ENCODE measurements around the gene CDKN2AIPNL.
"Not testable (repeated sequence)": the region's sequence is repeated elsewhere in the genome, so short reads cannot be mapped to it uniquely, and the experiment has no call there.

CDKN2AIPNL gene

DNA sequence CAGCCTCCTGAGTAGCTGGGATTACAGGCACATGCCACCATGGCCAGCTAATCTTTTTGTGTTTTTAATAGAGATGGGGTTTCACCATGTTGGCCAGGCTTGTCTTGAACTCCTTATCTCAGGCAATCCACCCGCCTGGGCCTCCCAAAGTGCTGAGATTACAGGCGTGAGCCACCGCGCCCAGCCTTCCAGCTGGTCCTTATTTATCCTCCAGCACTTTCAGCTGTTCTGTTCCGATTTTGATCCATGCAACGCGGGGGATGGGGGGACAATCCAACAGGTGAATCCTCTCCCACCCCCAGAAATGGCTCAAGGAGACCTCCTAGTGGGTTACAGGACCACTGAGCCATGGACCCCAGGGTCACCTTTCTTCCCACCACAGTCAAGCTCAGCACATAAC is 14.7 kb upstream of the CDKN2AIPNL start:
- Mint-ChIP-seq H3K36me3 (no peaks in the 10 kb centered on the region), H3K27ac (no peak overlapping the region)

DNA sequence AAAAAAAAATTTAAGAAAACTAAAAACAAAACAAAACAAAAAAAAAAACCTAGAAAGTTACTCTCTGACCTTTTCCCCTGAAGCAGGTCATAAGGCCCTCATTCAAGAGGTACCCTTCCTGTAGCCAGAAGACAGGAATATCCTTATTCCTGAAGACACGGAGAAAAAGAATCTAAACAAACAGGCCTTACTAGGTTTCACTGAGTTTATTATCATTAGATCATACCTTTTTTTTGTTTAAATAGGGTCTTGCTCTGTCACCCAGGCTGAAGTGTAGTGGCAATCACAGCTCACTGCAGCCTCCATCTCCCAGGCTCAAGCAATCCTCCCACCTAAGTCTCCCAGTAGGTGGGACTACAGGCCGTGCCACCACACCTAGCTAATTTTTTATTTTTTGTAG is 11.7 kb upstream of the CDKN2AIPNL start:
- Mint-ChIP-seq H3K27me3 (no peaks in the 10 kb centered on the region), H3K4me1 (no peaks in the 10 kb centered on the region), H3K27ac (no peak overlapping the region), H3K9me3 (no peaks in the 10 kb centered on the region), H3K4me3 (no peak overlapping the region), H3K36me3 (no peaks in the 10 kb centered on the region)
- no peak for ATAC-seq

More for the DNA sequence above, 14.7 kb upstream of the CDKN2AIPNL start:
- Mint-ChIP-seq H3K27me3 (no peaks in the 10 kb centered on the region), H3K4me1 (no peaks in the 10 kb centered on the region), H3K9me3 (no peaks in the 10 kb centered on the region), H3K4me3 (no peak overlapping the region)
- no peak for ATAC-seq

DNA sequence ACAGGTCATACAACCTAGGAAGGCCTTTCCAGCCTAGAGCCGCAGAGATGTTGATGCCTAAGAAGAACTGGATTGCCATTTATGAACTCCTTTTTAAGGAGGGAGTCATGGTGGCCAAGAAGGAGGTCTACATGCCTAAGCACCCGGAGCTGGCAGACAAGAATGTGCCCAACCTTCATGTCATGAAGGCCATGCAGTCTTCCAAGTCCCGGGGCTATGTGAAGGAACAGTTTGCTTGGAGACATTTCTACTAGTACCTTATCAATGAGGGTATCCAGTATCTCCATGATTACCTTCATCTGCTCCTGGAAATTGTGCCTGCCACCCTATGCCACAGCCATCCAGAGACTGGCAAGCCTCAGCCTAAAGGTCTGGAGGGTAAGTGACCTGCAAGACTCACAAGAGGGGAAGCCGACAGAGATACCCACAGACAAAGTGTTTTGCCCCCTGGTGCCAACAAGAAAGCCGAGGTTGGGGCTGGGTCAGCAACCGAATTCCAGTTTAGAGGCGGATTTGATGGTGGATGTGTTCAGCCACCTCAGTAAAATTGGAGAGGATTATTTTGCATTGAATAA is 11.2 kb upstream of the CDKN2AIPNL start:
- no peaks in the 10 kb centered on the region for H3K27me3 Mint-ChIP-seq
- H3K36me3 Mint-ChIP-seq: no peaks in the 10 kb centered on the region
- ATAC-seq: no peak
- no peaks in the 10 kb centered on the region for H3K4me1 Mint-ChIP-seq
- no peaks in the 10 kb centered on the region for H3K9me3 Mint-ChIP-seq
- H3K4me3 Mint-ChIP-seq: no peak overlapping the region
- no peak overlapping the region for H3K27ac Mint-ChIP-seq

DNA sequence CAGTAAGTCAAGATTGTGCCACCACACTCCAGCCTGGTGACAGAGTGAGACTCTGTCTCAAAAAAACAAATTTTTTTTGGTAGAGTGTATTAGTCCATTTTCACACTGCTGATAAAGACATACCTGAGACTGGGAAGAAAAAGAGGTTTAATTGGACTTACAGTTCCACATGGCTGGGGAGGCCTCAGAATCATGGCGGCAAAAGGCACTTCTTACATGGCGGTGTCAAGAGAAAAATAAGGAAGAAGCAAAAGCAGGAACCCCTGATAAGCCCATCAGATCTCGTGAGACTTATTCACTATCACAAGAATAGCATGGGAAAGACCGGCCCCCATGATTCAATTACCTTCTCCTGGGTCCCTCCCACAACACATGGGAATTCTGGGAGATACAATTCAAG is 9.4 kb upstream of the CDKN2AIPNL start:
- not testable (repeated sequence) for H3K9me3 Mint-ChIP-seq, H3K27ac Mint-ChIP-seq, H3K27me3 Mint-ChIP-seq, H3K36me3 Mint-ChIP-seq, H3K4me3 Mint-ChIP-seq, ATAC-seq, H3K4me1 Mint-ChIP-seq

DNA sequence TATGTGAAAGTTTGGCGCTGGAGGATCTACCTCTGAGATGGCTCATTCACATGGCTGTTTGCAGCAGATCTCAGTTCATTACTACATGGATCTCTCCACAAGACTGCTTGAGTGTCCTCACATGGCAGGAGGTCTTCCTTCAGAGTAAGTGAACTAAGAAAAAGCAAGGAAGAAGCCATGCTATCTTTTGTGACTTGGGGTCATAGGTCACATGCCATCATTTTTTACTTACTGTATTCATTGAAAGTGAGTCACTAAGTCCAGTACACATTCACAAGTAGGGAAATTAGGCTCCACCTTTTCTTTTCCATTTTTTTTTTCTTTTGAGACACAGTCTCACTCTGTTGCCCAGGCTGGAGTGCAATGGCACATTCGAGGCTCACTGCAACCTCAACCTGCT is 8.7 kb upstream of the CDKN2AIPNL start:
- Mint-ChIP-seq H3K4me1 (no peaks in the 10 kb centered on the region), H3K27me3 (no peaks in the 10 kb centered on the region), H3K9me3 (no peaks in the 10 kb centered on the region), H3K36me3 (no peaks in the 10 kb centered on the region), H3K4me3 (no peak overlapping the region), H3K27ac (no peak overlapping the region)
- no peak for ATAC-seq

DNA sequence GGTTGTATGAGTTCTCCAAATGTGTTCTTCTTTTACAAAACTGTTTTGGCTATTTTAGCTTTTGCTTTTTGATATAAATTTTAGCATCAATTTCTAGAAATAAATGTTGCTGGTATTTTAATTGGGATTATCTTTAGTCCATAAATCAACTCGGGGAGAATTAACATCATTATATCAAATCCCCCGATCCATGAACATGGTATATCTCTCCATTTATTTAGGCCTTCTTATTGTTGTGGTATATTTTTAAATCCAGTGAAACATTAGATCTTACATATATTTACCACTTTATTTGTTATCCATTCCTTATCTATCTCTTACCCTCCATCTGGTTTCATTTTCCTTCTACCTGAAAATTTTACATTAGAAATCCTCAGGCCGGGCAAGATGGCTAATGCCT is 7.3 kb upstream of the CDKN2AIPNL start:
- Mint-ChIP-seq H3K4me1 (no peaks in the 10 kb centered on the region), H3K4me3 (no peak overlapping the region), H3K27me3 (no peaks in the 10 kb centered on the region), H3K36me3 (no peaks in the 10 kb centered on the region), H3K27ac (no peak overlapping the region), H3K9me3 (no peaks in the 10 kb centered on the region)
- no peak for ATAC-seq

DNA sequence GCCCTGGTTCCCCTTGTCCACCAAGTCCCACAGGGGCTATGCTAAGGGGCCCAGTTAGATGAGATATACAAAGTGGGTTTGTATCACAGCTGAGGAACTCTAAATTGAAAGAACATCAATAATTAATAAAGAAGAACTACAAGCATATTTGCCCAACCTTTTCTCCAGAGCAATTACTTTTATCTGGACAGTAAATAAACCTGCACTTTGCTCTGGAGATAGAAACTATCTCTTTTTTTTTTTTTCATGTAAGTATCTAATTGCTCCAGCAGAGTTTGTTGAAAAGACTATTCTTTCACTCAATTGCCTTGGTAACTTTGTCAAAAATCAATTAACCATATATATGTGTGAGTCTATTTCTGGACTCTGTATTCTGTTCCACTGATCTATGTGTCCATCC is 6.0 kb upstream of the CDKN2AIPNL start:
- Mint-ChIP-seq H3K36me3 (no peaks in the 10 kb centered on the region), H3K4me1 (peaks cover 2% of the 10 kb centered on the region), H3K4me3 (no peak overlapping the region), H3K27ac (no peak overlapping the region), H3K27me3 (no peaks in the 10 kb centered on the region), H3K9me3 (no peaks in the 10 kb centered on the region)
- no peak for ATAC-seq

DNA sequence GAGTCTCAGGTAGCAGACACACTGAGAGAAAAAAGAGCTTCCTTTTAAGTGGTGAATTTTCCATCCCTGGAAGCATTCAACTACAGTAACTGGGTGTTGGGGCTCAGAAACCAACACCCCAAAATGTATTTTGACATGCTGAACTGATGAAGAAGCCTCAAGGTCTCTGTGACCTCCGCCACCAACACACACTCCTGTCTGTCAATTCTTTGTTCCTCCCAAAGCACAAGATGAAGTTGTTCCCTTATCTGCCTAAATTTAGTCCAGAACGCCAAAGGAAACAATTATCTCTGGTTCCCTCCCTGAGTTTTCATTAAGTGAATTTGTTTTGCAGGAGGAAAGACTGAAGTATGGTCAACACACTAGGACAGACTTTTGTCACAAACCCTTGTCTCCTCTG is 1.4 kb upstream of the CDKN2AIPNL start:
- no peaks in the 10 kb centered on the region for H3K9me3 Mint-ChIP-seq
- H3K4me3 Mint-ChIP-seq: no peak overlapping the region
- peak overlapping the region; percentile 91 for H3K27ac Mint-ChIP-seq
- no peaks in the 10 kb centered on the region for H3K27me3 Mint-ChIP-seq
- H3K4me1 Mint-ChIP-seq: peaks cover 28% of the 10 kb centered on the region
- no peaks in the 10 kb centered on the region for H3K36me3 Mint-ChIP-seq
- ATAC-seq: no peak

DNA sequence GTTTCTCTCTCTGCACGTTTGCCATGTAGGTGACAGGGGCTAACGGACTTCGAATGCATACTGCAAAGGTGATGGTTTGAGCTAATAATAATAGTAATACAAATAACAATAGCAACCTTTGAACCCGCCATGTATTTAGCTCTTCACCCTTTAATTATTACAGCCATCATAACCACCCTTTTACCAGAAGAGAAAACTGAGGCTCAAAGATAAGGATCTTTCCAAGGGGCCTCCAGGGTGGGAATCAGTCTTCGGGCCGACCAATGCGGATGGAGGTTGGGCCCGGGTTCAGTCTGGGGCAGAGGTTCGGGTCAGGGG is 494 bp downstream of the CDKN2AIPNL start:
- peak overlapping the region; percentile 96 for H3K4me3 Mint-ChIP-seq
- no peak for ATAC-seq
- peaks cover 28% of the 10 kb centered on the region for H3K4me1 Mint-ChIP-seq
- peak overlapping the region; percentile 91 for H3K27ac Mint-ChIP-seq
- H3K9me3 Mint-ChIP-seq: no peaks in the 10 kb centered on the region
- H3K27me3 Mint-ChIP-seq: no peaks in the 10 kb centered on the region
- no peaks in the 10 kb centered on the region for H3K36me3 Mint-ChIP-seq

DNA sequence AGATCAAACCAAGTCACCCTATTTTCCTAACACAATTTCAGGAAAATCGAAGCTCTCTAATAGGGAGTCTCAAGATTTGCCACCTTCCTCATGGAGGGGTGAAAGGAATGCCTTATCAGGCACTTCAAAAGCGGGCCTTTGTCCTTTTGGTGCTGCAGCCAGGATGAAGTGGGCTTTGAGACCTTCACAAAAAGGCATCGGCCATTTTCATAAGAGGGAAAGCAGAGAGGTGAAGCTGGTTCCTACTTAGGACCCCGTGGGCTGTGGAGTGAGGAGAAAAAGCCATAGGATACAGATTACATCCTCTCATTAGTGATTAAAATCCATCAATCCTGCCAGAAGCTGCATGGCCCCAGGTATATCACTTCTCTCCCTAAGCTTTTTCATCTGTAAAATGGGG is 859 bp downstream of the CDKN2AIPNL start:
- H3K27me3 Mint-ChIP-seq: no peaks in the 10 kb centered on the region
- H3K4me3 Mint-ChIP-seq: peak overlapping the region; percentile 96
- H3K36me3 Mint-ChIP-seq: no peaks in the 10 kb centered on the region
- H3K4me1 Mint-ChIP-seq: peaks cover 28% of the 10 kb centered on the region
- H3K9me3 Mint-ChIP-seq: no peaks in the 10 kb centered on the region
- H3K27ac Mint-ChIP-seq: peak overlapping the region; percentile 91
- no peak for ATAC-seq

DNA sequence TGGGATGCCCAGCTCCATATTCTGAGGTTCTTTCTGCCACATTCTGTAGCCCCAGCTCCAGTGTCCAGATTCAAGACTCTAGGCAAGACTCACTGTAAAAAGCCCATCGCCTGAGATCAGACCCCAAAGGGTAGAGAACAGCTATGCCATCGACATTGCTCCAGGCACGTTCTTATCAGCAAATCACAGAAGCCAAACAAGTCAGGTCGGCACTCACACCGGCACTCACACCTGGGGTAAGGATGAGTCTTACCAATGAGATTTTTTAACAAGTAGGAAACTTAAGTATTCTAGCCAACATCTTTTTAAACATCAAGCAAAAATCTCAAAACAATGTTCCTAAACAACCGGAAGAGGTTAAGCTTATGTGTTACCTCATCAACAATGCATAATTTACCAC is 2.4 kb downstream of the CDKN2AIPNL start:
- H3K27ac Mint-ChIP-seq: no peak overlapping the region

DNA sequence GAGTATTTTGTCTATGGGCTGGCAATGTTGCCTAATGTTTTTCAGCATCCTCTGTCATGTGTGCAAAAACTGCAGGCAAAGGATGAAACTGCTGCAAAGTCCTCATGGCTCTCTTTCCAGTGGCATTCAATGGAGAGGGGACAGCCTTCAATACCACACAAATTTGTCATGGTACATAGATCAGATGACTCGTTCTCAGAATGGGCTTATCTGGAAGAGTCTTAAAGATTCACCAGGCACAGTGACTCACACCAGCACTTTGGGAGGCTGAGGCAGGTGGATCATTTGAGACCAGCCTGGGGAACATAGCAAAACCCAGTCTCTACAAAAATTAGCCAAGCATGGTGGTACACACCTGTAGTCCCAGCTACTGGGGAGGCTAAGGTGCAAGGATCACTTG is 5.3 kb downstream of the CDKN2AIPNL start:
- ATAC-seq: no peak
- Mint-ChIP-seq H3K27me3 (no peaks in the 10 kb centered on the region), H3K4me1 (peaks cover 18% of the 10 kb centered on the region), H3K36me3 (peaks cover 6% of the 10 kb centered on the region), H3K27ac (peak overlapping the region; percentile 35), H3K9me3 (no peaks in the 10 kb centered on the region), H3K4me3 (no peak overlapping the region)

More for the DNA sequence above, 2.4 kb downstream of the CDKN2AIPNL start:
- Mint-ChIP-seq H3K4me3 (no peak overlapping the region), H3K36me3 (no peaks in the 10 kb centered on the region), H3K4me1 (peaks cover 28% of the 10 kb centered on the region), H3K27me3 (no peaks in the 10 kb centered on the region), H3K9me3 (no peaks in the 10 kb centered on the region)
- no peak for ATAC-seq

DNA sequence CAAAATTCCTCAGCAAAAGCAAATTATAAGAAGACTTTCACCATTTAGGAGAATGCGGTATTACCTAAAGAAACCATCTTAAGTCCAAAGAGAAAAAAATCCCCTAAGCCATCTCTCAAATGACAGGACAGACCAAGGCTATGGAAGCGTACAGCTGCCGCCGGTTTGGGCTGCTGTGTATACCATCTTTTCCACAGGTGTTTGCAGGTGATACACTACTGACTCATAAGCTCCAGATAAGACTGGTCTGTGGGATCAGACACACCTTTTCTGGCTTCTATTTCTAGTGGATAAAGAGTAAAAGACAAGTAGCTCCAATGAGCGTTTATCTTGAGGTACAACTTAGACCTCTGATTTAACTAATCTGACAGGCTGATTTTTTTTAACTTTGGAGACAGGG is 7.7 kb downstream of the CDKN2AIPNL start:
- no peak for ATAC-seq
- H3K36me3 Mint-ChIP-seq: peaks cover 14% of the 10 kb centered on the region
- no peaks in the 10 kb centered on the region for H3K9me3 Mint-ChIP-seq
- no peaks in the 10 kb centered on the region for H3K27me3 Mint-ChIP-seq
- H3K4me1 Mint-ChIP-seq: no peaks in the 10 kb centered on the region
- H3K4me3 Mint-ChIP-seq: no peak overlapping the region
- H3K27ac Mint-ChIP-seq: no peak overlapping the region

DNA sequence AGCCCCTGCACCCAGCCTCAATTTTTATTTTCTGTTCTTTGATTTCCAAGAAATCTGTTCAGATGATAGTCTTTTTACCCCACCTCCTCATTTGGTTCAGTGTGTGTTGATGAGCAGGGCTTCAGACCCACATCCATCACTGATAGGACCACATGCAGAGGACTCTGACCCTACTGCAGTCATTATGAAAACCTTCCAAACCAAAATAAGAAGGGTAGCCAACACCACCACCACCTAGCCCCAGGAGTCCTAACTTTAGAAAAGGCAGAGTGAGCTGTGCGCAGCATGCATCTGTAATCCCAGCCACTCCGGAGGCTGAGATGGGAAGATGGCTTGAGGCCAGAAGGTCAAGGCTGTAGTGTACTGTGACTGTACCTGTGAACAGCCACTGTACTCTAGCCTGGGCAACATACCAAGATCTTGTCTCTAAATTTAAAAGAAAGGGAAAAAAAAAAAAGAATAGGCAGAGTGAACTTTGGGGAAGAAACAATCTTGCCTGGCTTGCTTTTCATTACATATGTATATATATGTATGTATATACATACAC is 13.0 kb downstream of the CDKN2AIPNL start:
- peaks cover 7% of the 10 kb centered on the region for H3K4me1 Mint-ChIP-seq
- H3K36me3 Mint-ChIP-seq: peaks cover 38% of the 10 kb centered on the region
- H3K9me3 Mint-ChIP-seq: no peaks in the 10 kb centered on the region
- no peaks in the 10 kb centered on the region for H3K27me3 Mint-ChIP-seq
- no peak overlapping the region for H3K4me3 Mint-ChIP-seq
- H3K27ac Mint-ChIP-seq: no peak overlapping the region
- no peak for ATAC-seq

DNA sequence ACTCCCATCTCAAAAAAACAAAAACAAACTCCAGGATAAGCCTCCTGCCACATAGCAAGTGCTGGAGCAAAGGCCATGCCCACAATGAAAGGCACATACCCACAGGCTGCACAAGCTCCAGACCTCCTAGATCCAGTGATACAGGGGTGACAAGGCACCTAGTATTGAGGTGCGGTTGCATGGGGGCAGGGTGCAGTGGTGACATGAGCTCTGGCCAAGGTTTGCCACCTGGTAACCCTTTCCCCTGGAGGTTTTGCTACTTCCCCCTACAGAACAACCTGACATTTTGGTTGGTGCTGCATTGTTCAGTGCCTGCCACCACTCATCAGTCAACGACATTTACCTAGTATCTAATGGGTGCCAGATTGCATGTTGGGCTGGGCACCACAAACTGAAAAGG is 14.5 kb downstream of the CDKN2AIPNL start:
- Mint-ChIP-seq H3K27me3 (no peaks in the 10 kb centered on the region), H3K9me3 (no peaks in the 10 kb centered on the region), H3K36me3 (peaks cover 43% of the 10 kb centered on the region), H3K4me3 (no peak overlapping the region), H3K27ac (peak overlapping the region; percentile 35), H3K4me1 (peaks cover 7% of the 10 kb centered on the region)
- peak; percentile 57 for ATAC-seq

DNA sequence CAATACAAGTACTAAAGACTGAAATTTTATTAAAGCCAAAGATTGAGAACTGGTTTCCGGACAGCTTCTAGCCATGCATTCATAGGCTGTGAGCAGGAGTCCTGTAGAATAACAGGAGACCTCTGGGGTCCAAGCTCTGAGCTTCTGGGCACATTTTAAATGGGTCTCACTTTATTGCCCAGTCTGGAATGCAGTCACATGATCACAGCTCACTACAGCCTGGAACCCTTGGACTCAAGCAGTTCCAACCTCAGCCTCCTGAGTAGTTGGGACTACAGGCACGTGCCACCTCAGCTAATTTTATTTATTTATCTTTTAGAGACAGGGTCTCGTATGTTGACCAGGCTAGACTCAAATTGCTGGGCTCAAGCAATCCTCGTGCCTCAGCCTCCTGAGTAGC is 15.4 kb downstream of the CDKN2AIPNL start:
- ATAC-seq: no peak
- H3K27ac Mint-ChIP-seq: no peak overlapping the region
- no peaks in the 10 kb centered on the region for H3K9me3 Mint-ChIP-seq
- no peak overlapping the region for H3K4me3 Mint-ChIP-seq
- H3K4me1 Mint-ChIP-seq: peaks cover 7% of the 10 kb centered on the region
- peaks cover 42% of the 10 kb centered on the region for H3K36me3 Mint-ChIP-seq
- H3K27me3 Mint-ChIP-seq: no peaks in the 10 kb centered on the region

DNA sequence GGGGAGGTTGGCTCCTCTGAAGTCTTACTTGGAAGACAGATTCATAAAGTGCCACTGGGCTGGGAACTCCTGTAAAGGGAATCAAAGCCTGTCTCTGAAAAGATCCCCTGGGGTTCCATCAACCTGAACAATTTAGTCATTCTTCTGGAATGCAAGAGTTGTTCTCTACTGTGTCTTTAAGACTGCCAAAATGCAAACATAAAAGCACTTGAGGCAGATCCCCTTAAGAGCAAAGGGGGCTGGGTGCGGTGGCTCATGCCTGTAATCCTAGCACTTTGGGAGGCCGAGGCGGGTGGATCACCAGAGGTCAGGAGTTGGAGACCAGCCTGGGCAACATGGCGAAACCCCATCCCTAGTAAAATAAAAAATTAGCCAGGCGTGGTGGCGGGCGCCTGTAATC is 16.7 kb downstream of the CDKN2AIPNL start:
- no peak for ATAC-seq
- H3K36me3 Mint-ChIP-seq: peaks cover 47% of the 10 kb centered on the region
- H3K9me3 Mint-ChIP-seq: no peaks in the 10 kb centered on the region
- H3K4me3 Mint-ChIP-seq: no peak overlapping the region
- peaks cover 7% of the 10 kb centered on the region for H3K4me1 Mint-ChIP-seq
- no peaks in the 10 kb centered on the region for H3K27me3 Mint-ChIP-seq
- no peak overlapping the region for H3K27ac Mint-ChIP-seq
